Activated CD4-positive, alpha-beta T cell treated with anti-CD3 and anti-CD28 coated beads, Interleukin-2, amount 50 U/mL, for 48 hours (primary cell): ENCODE results near the gene MAG.
A peak's percentile ranks its signal among the peaks of the same experiment; 100 is the strongest.

Experiments used
- DNase-seq, 2 experiments: peaks; one replicate each; pipeline ENCODE4 v3.0.0-alpha.2; 2020

MAG gene

DNA sequence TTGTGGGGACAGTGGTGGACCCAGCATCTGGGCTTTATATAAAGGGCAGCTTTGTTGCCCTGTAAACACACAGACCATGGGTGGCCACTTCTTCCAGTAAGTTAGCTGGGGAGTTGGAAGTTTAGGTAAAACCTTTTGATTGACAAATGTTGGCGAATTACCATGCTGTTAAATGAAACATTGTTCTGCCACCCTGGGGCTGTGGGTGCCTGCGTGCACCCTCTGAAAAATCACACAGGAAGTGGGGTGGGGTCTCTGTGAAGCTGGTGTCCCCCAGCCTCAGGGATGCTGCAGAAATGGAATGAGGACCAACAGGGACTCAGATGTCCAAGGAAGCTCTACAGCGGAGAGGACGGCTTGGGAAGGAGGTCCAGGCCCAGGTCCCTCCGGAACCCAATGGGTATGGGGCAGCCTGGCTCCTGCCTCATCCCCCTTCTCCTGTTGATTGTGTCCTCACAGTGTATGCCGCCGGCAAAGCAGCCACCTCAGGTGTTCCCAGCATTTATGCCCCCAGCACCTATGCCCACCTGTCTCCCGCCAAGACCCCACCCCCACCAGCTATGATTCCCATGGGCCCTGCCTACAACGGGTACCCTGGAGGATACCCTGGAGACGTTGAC, 26.0 kb upstream of the MAG start:
- no peak for DNase-seq

DNA sequence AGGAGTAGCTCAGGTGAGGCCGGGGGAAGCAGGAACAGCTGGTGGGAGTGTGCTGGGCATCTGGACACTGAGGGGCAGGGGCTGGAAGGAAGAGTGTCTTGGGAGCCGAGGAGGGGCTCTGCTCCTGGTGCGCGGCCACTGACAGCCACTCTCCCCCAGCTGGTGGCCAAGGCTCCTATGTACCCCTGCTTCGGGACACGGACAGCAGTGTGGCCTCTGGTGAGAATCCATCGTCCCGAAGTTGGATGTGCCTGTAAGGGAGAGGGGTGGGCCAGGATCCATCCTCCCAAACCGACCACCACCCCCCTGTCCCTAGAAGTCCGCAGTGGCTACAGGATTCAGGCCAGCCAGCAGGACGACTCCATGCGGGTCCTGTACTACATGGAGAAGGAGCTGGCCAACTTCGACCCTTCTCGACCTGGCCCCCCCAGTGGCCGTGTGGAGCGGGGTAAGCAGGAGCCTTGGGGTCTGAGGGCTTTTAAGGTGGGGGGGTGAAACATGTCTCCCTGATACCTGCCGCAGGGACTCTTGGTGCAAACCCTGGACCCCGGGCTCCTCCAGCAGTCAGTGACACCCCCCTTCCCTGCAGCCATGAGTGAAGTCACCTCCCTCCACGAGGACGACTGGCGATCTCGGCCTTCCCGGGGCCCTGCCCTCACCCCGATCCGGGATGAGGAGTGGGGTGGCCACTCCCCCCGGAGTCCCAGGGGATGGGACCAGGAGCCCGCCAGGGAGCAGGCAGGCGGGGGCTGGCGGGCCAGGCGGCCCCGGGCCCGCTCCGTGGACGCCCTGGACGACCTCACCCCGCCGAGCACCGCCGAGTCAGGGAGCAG, 25.2 kb upstream of the MAG start:
- no peak for DNase-seq

DNA sequence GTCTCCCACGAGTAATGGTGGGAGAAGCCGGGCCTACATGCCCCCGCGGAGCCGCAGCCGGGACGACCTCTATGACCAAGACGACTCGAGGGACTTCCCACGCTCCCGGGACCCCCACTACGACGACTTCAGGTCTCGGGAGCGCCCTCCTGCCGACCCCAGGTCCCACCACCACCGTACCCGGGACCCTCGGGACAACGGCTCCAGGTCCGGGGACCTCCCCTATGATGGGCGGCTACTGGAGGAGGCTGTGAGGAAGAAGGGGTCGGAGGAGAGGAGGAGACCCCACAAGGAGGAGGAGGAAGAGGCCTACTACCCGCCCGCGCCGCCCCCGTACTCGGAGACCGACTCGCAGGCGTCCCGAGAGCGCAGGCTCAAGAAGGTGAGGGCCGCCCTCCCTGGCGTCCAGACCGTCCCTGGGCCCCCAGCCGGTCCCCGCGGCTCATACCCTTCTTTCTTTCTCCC, 24.6 kb upstream of the MAG start:
- DNase-seq, result peak; percentile 41 to 57

DNA sequence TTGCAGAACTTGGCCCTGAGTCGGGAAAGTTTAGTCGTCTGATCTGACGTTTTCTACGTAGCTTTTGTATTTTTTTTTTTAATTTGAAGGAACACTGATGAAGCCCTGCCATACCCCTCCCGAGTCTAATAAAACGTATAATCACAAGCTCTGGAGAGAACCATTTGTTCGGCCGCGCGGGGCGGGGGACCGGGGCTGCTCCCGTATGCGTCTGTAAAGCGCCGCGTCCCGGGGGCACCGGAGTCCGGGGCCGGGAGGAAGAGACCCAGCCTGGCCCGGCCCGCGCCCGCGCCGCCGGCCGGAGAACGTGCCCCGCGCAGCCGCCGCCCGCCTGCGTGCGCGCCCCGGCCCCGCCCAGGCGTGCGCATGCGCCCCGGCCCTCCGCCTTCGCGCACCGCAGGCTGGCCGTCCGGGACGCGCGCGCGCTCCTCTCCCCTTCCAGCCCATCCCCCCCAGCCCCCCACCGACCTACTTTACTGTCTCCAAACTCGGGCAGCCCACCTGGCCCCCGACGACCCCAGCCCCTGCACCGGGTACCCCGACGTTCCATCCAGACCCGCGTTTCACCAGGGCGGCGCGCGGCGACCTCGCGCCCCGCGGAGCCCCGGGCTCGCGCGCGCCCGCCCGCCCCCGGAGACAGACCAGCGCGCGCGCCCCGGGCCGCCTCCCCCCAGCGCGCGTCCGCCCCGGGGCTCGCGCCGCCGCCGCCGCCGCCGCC, 24.0 kb upstream of the MAG start:
- DNase-seq, result peak; percentile 70

DNA sequence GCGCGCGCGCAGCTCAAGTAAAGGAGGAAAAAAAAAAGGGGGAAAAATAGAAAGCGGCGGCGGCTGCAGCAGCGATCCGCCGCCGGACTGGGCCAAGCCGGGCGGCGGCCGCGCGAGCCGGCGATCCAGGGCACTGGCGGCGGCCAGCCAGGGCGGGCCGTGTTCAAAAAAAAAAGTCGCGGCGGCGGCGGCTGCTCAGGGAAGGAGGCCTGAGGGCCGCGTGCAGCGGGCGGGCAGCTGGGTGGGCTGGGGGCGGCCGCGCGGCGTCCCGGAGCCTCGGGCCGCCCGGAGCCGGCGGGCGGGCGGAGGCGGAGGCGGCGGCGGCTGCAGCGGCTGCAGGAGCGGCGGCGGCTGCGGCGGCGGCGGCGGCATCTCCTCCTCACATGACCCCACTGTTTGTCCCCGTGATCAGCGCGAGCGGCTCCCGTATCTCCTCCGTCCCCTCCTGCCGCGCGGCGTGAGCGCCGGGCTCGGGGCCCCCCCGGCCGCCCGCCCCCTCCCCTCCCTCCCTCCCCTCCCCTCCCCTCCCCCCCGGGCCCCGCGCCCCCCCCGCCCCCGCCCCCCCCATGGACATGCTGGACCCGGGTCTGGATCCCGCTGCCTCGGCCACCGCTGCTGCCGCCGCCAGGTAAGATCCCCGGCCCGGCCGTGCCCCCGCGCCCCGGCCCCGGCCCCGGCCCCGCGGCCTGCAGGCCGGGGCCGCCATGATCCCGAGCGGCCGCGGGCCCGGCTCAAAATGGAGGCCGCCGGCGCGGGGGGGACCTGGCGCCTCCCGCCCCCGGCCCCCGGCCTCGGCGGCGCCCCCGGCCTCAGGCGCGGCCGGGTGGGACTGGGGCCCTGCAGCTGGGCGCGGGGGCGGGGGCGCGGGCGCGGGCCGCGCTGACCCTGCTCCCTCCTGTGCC, 23.2 kb upstream of the MAG start, which contains the start of gene USF2:
Gene USF2 (plus strand): TSS at position 427 of the 902 bp plus-strand sequence. CDS start 140 bp downstream, at position 567.
- DNase-seq, result peak; percentile 69 to 73

DNA sequence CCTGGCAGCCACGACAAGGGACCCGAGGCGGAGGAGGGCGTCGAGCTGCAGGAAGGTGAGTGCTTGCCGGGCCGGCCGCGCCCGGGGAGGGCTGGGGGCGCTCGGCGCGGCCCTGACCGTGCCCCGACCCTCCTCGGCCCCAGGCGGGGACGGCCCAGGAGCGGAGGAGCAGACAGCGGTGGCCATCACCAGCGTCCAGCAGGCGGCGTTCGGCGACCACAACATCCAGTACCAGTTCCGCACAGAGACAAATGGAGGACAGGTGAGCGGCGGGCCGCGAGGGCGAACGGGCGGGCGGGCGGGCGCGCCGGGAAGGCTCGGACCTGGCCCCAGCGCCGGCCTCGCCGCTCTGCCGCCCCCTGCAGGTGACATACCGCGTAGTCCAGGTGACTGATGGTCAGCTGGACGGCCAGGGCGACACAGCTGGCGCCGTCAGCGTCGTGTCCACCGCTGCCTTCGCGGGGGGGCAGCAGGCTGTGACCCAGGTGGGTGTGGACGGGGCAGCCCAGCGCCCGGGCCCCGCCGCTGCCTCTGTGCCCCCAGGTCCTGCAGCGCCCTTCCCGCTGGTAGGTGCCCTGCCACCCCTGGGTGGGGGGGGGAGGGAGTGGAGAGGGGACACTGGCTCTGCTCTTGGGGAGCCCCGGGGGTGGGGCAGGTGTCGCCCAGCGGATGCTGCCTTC, 22.4 kb upstream of the MAG start:
- peak; percentile 82 to 83 for DNase-seq

DNA sequence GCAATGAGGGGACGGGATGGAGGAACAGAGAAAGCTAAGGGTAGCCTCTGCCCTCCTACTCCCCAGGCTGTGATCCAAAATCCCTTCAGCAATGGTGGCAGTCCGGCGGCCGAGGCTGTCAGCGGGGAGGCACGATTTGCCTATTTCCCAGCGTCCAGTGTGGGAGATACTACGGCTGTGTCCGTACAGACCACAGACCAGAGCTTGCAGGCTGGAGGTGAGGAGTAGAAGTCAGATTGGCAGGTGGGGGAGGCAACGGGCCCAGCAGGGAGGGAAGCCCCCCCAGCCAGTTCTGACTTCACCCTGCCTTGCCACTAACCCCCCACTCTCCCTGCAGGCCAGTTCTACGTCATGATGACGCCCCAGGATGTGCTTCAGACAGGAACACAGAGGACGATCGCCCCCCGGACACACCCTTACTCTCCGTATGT, 21.6 kb upstream of the MAG start:
- DNase-seq, result no peak

DNA sequence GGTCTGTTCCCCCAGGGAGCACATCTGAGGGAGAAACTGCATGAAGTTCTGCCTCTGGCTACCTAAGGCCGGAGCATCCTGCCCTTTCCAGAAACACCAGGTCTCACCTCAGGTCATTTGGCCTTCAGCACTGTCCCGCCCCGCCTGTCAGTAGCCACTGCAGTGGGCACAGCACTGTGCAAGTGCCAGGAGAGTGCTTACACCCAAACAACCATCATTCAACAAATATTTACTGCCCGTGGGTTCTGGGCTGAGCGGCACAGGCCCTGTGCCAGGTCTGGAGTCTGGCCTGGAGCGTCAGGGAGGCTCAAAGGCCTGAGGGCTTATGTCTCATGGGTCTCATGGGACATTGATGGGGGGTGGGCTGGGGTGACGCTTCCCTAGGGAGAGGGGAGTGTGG, 20.4 kb upstream of the MAG start:
- DNase-seq, result no peak

DNA sequence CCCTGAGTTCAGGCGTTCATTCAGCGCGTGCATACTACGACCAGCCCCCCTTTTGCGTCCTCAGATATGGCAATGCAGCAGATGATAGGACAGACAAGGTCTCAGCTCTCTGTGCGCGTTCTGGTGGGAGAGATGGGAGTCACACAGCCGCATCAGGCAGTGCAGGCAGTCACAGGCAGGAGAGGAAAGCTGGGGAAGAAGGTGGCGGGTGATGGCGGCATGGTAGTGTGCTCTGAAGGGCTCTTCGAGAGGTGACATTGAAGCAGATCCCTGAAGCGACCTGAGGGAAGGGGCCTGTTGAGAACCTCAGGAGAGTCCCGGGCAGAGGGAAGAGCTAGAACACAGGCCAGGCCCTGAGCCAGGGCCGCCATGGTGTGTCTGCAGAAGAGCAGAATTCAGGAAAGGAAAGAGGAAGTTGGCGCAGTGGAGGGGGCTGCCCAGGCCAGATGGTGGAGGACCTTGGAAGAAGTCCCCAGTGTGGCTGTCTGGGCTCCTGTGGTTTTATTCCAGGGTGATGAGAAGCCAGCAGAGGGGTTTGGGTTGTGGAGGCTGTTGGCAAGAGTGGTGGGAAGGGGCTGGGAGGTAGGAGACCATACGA, 19.7 kb upstream of the MAG start:
- no peak for DNase-seq

DNA sequence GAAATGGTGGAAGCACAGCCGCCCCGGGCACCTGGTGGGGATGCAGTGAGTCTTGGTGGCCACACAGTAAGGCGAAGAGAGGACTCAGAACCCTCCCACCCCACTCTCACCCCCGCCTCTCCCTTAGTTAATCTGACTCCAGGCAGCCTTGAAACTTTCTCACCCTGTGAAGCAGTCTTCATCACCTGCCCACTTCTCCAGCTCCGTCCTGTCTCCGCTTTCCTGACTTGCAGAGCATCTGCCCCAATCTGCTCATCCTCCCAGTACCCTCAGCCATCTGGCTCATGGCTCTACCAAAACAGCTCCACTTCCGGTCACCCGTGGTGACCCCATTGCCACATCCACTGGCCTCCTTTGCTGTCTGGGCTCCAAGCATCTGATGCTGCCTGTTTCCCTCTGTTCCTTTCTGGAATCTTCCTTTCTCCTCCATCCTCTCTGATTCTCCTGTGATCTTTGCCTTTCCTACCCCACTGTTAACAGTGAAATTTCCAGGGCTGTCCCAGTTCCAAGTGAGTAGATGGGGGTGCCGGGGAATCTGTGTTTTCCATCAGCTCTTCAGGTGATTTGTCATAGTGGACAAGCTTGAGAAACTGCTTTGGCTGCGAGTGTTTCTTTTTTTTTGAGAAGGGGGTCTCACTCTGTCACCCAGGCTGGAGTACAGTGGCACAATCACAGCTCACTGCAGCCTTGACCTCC, 18.9 kb upstream of the MAG start:
- DNase-seq, result no peak

DNA sequence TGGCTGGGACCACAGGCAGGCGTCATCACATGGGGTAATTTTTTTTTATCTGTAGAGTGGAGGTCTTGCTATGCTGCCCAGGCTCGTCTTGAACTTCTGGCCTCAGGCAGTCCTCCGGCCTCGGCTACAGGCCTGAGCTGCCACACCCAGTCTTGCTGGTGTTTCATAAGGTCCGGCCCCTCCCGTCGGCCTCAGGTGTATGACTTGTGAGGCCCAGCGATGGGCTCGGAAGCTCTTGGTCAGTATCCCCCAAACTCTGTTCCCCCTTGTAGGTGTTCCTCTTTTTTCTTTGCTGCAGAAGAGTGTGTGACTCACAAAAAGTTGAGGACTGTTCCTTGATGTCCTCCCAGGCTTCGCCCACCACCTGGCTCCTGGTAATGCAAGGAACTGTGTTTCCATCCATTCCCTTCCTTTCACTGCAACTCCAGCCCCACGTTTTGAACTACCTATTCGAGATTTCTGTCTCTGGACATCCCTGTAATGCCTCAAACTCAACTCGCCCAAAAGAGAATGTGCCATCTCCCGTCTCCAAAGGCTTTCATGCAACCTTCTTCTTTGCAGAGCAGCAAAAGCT, 18.2 kb upstream of the MAG start:
- no peak for DNase-seq

DNA sequence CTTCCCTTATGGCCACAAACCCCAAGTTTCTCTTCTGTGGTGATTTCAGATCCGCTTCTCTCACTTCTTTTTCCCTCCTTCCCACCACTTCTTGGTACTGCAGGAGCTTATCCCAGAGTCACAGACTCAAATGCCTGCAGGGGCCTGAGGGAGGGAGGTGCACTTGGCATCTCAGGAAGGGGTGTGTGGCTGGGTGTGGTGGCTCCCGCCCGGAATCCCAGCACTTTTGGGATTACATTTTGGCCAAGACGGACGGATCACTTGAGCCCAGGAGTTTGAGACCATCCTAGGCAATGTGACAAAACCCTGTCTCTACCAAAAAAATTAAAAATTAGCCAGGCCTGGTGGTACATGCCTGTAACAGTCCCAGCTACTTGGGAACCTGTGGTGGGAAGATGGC, 17.6 kb upstream of the MAG start:
- no peak for DNase-seq

DNA sequence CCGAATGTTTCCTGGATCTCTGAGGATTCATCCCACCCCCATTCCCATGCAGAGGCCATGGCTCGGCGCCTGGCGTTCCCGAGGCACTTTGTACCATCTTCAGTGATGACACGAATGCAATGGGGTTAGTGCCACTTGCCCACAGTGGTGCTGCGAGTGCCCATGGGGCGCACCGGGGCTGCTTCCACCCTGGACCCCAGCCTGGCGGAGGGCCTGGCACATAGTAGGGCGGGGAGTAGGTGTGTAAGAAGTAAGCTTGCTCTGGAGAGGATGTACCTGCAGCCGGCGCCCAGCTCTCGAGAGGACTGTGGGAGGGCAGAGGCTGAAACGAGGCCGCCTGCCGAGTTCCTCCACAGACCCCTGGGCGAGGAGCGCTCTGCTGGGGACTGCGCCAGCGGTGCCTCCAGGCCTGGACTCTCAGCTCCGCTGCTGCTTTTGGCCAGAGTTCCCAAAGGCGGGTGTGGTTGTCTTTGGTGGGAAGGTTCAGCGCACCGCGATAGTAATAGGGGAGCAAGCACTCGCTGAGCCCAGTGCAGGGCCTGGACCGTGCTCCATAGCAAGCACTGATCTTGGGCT, 15.2 kb upstream of the MAG start:
- no peak for DNase-seq

DNA sequence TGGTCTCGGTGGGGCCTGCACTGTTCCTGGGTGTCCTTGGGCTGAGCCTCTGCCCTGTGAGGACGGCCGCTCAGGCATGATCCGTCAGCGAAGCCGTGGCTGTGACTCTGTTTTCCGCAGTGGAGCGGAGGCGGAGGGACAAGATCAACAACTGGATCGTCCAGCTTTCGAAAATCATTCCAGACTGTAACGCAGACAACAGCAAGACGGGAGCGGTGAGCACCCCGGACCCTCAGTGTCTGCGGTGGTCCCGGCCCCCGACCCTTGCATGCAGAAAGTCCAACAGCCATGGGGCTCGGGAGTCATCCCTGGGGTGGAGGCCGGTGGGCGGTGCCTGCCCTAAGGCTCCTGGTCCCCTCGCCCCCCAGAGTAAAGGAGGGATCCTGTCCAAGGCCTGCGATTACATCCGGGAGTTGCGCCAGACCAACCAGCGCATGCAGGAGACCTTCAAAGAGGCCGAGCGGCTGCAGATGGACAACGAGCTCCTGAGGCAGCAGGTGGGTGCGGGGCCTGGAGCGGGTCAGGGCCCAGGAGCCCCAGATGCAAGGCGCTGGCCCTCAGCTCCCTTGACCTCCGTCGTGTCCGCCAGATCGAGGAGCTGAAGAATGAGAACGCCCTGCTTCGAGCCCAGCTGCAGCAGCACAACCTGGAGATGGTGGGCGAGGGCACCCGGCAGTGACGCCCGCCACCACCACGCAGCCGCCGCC, 13.2 kb upstream of the MAG start:
- no peak for DNase-seq

DNA sequence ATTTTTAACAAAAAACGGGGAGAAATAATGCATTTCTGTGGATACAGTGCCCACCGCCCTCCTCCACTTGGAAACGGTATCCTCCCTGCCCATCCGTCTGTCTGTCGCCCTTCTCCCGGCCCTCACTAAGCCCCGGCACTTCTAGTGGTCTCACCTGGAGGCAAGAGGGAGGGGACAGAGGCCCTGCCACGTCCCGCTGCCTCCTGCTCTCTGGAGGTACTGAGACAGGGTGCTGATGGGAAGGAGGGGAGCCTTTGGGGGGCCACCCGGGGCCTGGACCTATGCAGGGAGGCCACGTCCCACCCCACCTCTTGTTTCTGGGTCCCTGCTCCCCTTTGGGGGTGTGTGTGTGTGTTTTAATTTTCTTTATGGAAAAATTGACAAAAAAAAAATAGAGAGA, 12.6 kb upstream of the MAG start:
- no peak for DNase-seq

DNA sequence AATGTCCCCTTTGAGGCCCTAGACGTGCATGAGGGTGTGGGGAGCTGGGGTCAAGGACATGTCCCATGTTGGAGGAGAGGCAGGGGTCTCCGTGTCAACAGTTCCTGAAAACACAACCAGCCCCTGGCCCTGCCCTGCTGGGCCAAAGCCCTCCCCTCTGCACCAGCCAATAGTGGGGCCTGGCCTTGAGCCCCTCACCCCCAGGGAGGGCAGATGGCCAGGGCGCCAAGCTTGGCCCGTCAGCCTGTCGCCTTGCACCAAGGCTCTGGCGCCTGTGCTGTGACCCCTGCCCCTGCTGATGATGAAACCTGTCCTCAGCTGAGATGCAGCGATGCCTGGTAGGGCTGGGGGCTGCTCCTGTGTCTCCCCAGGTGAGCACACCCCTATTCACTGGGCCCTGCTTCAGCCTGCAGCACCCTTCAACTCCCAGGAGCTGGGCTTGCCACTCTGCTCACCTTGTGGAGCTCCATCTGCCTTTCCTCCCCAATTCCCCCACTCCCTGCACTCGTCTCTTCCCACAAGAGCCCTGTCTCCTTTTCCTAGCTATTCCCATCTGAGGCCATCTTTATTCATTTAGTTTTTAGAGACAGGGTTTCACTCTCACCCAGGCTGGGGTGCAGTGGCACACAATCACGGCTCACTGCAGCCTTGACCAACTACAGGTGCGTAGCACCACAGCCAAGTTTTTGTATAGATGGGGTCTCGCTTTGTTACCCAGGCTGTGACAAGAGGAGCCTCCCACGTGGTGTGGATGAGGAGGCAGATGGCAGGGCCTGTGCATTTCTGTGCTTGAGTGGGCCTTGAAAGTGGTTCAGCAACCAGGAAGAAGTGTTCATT, 11.8 kb upstream of the MAG start:
- DNase-seq, result no peak

DNA sequence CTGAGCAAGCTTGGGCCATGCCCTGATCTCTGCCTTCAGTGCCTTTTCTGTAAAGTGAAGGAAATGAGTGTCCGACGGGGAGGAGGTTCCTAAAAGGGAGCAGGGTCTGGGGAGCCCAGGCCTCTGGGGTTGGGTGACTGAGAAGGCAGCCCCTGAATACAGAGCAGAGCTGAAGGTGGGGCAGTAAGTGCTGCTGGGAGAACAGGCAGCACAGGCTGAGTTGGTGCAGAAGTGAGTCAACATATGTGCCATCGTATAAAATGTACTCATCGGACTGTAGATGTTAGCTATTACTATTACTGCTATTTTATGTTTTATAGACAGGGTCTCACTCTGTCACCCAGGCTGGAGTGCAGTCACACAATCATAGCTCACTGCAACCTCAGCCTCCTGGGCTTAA, 10.7 kb upstream of the MAG start:
- no peak for DNase-seq
